NCI-H187 treated with DMSO at 0.1 percent for 48 hours (cell line): ENCODE measurements around the gene ADAM23.

ENCODE experiments used
- DNase-seq: peaks from one replicate; lab custom pipeline; 2025; lab: John Stamatoyannopoulos, UW

Gene ADAM23

GRCh38 chr2:206502729-206503128, 59.4 kb downstream of the ADAM23 start:
- DNase-seq, result no peak

- no peak for DNase-seq
Measured at GRCh38 chr2:206511283-206511682, 68.0 kb downstream of the ADAM23 start.

- DNase-seq, result no peak
Measured at GRCh38 chr2:206512999-206513398, 69.7 kb downstream of the ADAM23 start.

- no peak for DNase-seq
Measured at GRCh38 chr2:206515580-206515979, 72.2 kb downstream of the ADAM23 start.

- DNase-seq, result no peak
Measured at GRCh38 chr2:206518997-206519396, 75.7 kb downstream of the ADAM23 start.

- no peak for DNase-seq
Measured at GRCh38 chr2:206520450-206520849, 77.1 kb downstream of the ADAM23 start.

GRCh38 chr2:206521115-206521514, 77.8 kb downstream of the ADAM23 start:
- DNase-seq, result no peak

GRCh38 chr2:206521612-206522011, 78.3 kb downstream of the ADAM23 start:
- DNase-seq, result no peak

- DNase-seq, result no peak
Measured at GRCh38 chr2:206526416-206526815, 83.1 kb downstream of the ADAM23 start.

- no peak for DNase-seq
Measured at GRCh38 chr2:206527153-206527552, 83.8 kb downstream of the ADAM23 start.

GRCh38 chr2:206530727-206531126, 87.4 kb downstream of the ADAM23 start:
- DNase-seq, result no peak

GRCh38 chr2:206531996-206532543, 88.7 kb downstream of the ADAM23 start:
- DNase-seq, result no peak

GRCh38 chr2:206533977-206534376, 90.6 kb downstream of the ADAM23 start:
- DNase-seq, result no peak

GRCh38 chr2:206535260-206535986, 92.1 kb downstream of the ADAM23 start:
- no peak for DNase-seq

GRCh38 chr2:206540757-206541156, 97.4 kb downstream of the ADAM23 start:
- DNase-seq, result no peak

GRCh38 chr2:206543073-206543472, 99.7 kb downstream of the ADAM23 start:
- DNase-seq, result no peak

GRCh38 chr2:206548383-206548782, 105.1 kb downstream of the ADAM23 start:
- DNase-seq, result no peak

- DNase-seq, result no peak
Measured at GRCh38 chr2:206555721-206556120, 112.4 kb downstream of the ADAM23 start.

- DNase-seq, result no peak
Measured at GRCh38 chr2:206556357-206556949, 113.1 kb downstream of the ADAM23 start.

GRCh38 chr2:206557321-206557720, 114.0 kb downstream of the ADAM23 start:
- no peak for DNase-seq

- DNase-seq, result no peak
Measured at GRCh38 chr2:206558492-206558891, 115.2 kb downstream of the ADAM23 start.

GRCh38 chr2:206561962-206562361, 118.6 kb downstream of the ADAM23 start:
- no peak for DNase-seq

- DNase-seq, result no peak
Measured at GRCh38 chr2:206562375-206562774, 119.0 kb downstream of the ADAM23 start.

GRCh38 chr2:206563374-206563773, 120.0 kb downstream of the ADAM23 start:
- no peak for DNase-seq
